ENCODE data around the gene CORO2B.

The CORO2B gene

DNA sequence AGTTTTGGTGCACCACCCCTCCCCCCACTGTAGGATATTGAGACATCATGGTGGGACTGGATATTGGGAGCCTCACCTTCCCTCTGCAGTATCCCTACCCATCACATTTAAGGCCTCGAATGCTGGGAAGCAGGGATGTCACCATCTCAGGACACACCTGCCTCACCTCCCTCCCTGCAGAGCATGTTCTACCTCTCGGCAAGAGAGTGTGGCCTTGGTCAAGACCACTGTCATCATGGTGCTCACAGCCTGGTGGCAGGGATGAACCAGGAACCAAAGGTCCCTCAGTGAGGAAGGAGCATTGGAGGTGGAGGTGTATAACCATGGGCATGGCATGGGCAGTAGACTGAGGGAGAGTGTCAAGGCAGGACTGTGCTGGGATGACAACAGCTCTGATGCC, 104.8 kb downstream of the CORO2B start:
- Histone ChIP-seq H3K27me3 (ENCODE audit: insufficient read depth, poor library complexity, severe bottlenecking) (no peaks in the 10 kb centered on the region), H3K4me3 (replicated peaks; ENCODE audit: insufficient read depth, low read length) (no peak overlapping the region), H3K27ac (replicated peaks) (no peak overlapping the region)
- no peak for DNase-seq (ENCODE audit: low read depth in 1 of 2, low spot score in 1 of 2)
- TF ChIP-seq, protein P1, sequence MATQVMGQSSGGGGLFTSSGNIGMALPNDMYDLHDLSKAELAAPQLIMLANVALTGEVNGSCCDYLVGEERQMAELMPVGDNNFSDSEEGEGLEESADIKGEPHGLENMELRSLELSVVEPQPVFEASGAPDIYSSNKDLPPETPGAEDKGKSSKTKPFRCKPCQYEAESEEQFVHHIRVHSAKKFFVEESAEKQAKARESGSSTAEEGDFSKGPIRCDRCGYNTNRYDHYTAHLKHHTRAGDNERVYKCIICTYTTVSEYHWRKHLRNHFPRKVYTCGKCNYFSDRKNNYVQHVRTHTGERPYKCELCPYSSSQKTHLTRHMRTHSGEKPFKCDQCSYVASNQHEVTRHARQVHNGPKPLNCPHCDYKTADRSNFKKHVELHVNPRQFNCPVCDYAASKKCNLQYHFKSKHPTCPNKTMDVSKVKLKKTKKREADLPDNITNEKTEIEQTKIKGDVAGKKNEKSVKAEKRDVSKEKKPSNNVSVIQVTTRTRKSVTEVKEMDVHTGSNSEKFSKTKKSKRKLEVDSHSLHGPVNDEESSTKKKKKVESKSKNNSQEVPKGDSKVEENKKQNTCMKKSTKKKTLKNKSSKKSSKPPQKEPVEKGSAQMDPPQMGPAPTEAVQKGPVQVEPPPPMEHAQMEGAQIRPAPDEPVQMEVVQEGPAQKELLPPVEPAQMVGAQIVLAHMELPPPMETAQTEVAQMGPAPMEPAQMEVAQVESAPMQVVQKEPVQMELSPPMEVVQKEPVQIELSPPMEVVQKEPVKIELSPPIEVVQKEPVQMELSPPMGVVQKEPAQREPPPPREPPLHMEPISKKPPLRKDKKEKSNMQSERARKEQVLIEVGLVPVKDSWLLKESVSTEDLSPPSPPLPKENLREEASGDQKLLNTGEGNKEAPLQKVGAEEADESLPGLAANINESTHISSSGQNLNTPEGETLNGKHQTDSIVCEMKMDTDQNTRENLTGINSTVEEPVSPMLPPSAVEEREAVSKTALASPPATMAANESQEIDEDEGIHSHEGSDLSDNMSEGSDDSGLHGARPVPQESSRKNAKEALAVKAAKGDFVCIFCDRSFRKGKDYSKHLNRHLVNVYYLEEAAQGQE (IDR thresholded peaks at IDR 0.05; ENCODE audit: insufficient replicate concordance, low read depth): no peak
- TF ChIP-seq SPI1 (IDR thresholded peaks at IDR 0.05; ENCODE audit: borderline replicate concordance, low read depth) (no peak), GABPA (IDR thresholded peaks at IDR 0.05; ENCODE audit: low read depth) (no peak), POLR2AphosphoS5 (IDR thresholded peaks at IDR 0.05; ENCODE audit: low read depth) (no peak)

DNA sequence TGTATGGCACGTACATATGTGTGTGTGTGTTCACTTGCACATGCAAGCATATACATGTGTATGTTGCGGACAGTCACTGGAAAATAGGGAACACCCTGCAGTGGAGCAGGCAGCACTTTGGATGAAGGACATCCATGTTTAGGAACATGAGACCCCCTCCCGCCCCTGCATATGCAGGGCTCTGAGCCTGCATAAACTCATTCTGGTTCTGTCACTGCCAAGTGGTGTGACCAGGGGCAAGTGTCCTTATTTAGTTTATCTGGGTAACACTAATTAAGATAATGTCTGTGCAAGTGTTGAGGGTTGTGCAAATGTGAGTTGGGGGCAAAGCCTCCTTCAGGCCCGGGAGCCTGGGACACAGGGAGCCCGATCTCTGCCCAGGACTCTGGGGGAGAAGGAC, 105.7 kb downstream of the CORO2B start:
- Histone ChIP-seq H3K27me3 (ENCODE audit: insufficient read depth, poor library complexity, severe bottlenecking) (no peaks in the 10 kb centered on the region), H3K4me3 (replicated peaks; ENCODE audit: insufficient read depth, low read length) (no peak overlapping the region), H3K27ac (replicated peaks) (no peak overlapping the region)
- TF ChIP-seq POLR2AphosphoS5 (IDR thresholded peaks at IDR 0.05; ENCODE audit: low read depth) (no peak), SPI1 (IDR thresholded peaks at IDR 0.05; ENCODE audit: borderline replicate concordance, low read depth) (no peak), GABPA (IDR thresholded peaks at IDR 0.05; ENCODE audit: low read depth) (no peak)
- TF ChIP-seq, protein P1 (IDR thresholded peaks at IDR 0.05; ENCODE audit: insufficient replicate concordance, low read depth): no peak
- TF ChIP-seq, protein P2, sequence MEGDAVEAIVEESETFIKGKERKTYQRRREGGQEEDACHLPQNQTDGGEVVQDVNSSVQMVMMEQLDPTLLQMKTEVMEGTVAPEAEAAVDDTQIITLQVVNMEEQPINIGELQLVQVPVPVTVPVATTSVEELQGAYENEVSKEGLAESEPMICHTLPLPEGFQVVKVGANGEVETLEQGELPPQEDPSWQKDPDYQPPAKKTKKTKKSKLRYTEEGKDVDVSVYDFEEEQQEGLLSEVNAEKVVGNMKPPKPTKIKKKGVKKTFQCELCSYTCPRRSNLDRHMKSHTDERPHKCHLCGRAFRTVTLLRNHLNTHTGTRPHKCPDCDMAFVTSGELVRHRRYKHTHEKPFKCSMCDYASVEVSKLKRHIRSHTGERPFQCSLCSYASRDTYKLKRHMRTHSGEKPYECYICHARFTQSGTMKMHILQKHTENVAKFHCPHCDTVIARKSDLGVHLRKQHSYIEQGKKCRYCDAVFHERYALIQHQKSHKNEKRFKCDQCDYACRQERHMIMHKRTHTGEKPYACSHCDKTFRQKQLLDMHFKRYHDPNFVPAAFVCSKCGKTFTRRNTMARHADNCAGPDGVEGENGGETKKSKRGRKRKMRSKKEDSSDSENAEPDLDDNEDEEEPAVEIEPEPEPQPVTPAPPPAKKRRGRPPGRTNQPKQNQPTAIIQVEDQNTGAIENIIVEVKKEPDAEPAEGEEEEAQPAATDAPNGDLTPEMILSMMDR (IDR thresholded peaks at IDR 0.05; ENCODE audit: insufficient read depth, low read length): no peak
- no peak for DNase-seq (ENCODE audit: low read depth in 1 of 2, low spot score in 1 of 2)

DNA sequence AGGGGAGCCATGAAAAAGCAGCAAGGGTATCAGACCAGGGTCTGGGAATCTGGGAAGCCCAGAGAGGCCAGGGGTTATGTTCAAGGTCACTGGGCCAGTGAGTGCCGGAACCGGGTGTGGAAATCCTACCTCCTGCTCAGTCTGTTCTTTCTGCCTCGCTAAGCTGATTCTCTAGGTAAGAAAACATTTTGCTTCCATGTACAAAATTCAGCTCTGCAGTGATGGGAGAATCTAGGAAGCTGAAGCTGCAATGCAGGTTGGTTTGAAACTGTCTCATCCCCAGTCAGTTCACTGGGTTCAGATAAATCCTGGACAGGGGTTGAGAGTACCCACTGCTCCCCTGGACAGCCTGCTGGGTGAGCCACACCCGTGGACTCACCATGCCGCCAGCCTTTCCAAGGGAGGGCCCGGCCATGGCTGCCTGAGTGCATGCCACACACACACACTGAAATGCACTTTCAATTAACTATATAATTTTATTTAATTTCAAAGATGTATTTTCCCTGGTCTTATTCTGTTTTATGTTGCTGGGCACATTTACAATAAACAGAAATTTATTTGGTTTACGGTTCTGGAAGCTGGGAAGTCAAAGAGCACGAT, 108.4 kb downstream of the CORO2B start:
- TF ChIP-seq, protein P1 (IDR thresholded peaks at IDR 0.05; ENCODE audit: insufficient replicate concordance, low read depth): no peak
- no peak for TF ChIP-seq SPI1 (IDR thresholded peaks at IDR 0.05; ENCODE audit: borderline replicate concordance, low read depth)
- TF ChIP-seq, protein P2 (IDR thresholded peaks at IDR 0.05; ENCODE audit: insufficient read depth, low read length): no peak
- no peak for TF ChIP-seq POLR2AphosphoS5 (IDR thresholded peaks at IDR 0.05; ENCODE audit: low read depth)
- TF ChIP-seq GABPA (IDR thresholded peaks at IDR 0.05; ENCODE audit: low read depth): no peak
- H3K27ac ChIP-seq (replicated peaks): no peak overlapping the region
- H3K4me3 ChIP-seq (replicated peaks; ENCODE audit: insufficient read depth, low read length): no peak overlapping the region
- no peak for DNase-seq (ENCODE audit: low read depth in 1 of 2, low spot score in 1 of 2)
- H3K27me3 ChIP-seq (ENCODE audit: insufficient read depth, poor library complexity, severe bottlenecking): no peaks in the 10 kb centered on the region
